Lower leg skin (tissue), 3 donors: ENCODE data around the gene TTF2.

Experiments used
- CTCF ChIP-seq, 3 donors: fragments of 450-650 bp; IDR thresholded peaks; one replicate each; pipeline ENCODE4 v1.5.1; 2016; ENCODE audit warnings: antibody characterized with exemption in 3 of 3, mild to moderate bottlenecking in 3 of 3, moderate library complexity in 2 of 3
- POLR2A ChIP-seq, 2 donors: fragments of 450-650 bp; IDR thresholded peaks; one replicate each; pipeline ENCODE4 v1.6.1; 2016 to 2017; ENCODE audit warnings: antibody characterized with exemption in 2 of 2, mild to moderate bottlenecking in 1 of 2, moderate library complexity in 1 of 2

- TF ChIP-seq CTCF (IDR thresholded peaks at IDR 0.05): no peak
- no peak for TF ChIP-seq POLR2A (IDR thresholded peaks at IDR 0.05)
These were observed 8.7 kb upstream of the TTF2 start for GRCh38 chr1:117051224-117052064.
